ENCODE data around the gene COL26A1.
"Not testable (repeated sequence)": the region's sequence is repeated elsewhere in the genome, so short reads cannot be mapped to it uniquely, and the experiment has no call there.

Gene COL26A1

GRCh38 chr7:101555921-101556275 lies 193.2 kb downstream of the COL26A1 start:
- no peak for DNase-seq

- DNase-seq: no peak
Measured at GRCh38 chr7:101556453-101556968, 193.8 kb downstream of the COL26A1 start.

DNA sequence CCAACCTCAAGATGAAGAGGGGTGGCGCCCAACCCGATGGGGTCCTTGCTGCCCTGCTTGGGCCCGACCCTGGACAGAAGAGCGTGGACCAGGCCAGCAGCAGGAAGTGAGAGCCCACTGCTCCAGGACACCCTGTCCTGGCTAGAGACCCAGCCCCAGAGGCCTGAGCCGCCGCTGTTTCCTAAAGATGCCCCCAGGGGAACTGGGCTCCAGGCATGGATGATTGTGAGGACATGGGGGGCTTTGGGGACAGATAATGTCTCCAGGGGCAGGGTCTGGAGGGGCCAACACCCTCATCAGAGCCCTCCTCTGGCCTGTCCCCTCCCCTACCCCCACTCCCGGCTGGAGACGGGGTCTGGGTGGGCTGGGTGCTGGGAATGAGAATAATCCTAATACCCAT lies 194.7 kb downstream of the COL26A1 start:
- no peak for DNase-seq

DNA sequence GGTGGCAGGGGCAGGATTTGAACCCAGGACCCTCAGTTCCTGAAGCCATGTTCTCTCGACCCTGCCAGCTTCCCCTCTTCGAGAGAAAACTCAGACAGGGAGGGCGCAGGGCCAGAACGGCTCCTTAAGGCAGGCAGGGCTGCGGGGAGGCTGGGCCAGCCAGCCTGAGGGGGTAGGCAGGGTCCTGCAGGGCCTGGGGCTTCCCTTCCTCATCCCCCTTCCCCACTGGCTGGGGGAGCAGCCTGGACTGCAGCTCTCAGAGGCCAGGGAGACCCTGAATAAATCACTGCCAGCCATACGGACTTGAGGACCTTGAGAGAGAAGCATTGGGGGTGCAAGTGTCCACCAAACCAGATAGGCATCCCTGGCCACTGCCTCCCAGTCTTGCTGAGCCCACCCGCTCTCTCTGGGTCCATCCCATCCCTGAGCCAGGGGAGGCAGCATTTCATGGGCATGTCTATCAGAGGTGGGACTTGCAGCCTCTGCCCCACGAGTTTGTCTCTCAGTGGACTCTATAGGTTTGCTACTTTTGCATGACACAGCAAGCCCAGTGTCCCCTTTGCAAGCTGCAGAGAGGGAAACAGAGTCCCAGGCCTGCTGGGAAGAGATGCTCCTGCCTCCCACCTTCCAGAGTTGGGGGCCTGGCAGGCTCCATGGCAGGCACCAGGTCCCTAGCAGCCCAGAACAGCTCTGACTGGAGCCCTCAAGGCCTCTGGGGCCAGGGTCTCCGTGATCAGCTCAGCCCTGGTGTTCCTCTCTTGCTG lies 195.5 kb downstream of the COL26A1 start:
- DNase-seq: no peak

GRCh38 chr7:101558742-101559325 lies 196.2 kb downstream of the COL26A1 start:
- no peak for DNase-seq

DNA sequence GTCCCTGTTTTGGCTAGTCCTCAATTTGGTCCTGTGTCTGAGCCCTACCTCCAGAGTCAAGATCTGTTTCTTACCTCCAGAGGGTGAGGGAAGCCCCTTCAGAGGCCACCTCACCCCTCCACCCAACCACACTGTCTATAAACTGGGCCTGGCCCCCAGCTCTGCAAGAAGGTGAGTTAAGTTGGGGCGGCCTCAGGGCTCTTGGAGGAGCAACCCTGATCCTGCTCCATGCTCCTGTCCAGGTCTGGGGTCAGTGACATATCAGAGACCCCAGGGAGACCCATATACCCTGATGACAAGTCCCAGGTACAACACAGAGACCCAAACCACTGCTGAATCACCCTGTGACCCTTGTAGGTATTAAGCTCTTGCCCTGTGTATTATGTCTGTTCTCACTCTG lies 196.9 kb downstream of the COL26A1 start:
- no peak for DNase-seq

DNA sequence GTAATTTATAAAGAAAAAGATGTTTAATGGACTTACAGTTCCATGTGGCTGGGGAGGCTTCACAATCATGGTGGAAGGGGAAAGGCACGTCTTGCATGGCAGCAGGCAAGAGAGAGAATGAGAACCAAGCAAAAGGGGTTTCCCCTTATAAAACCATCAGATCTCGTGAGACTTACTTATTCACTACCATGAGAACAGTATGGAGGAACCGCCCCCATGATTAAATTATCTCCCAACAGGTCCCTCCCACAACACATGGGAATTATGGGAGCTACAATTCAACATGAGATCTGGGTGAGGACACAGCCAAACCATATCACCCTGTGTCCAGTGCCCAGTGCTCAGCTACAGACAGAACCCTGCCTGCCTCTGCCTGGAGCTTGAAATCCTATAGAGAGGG lies 197.3 kb downstream of the COL26A1 start:
- not testable (repeated sequence) for DNase-seq

GRCh38 chr7:101560856-101561255 lies 198.2 kb downstream of the COL26A1 start:
- no peak for DNase-seq

DNA sequence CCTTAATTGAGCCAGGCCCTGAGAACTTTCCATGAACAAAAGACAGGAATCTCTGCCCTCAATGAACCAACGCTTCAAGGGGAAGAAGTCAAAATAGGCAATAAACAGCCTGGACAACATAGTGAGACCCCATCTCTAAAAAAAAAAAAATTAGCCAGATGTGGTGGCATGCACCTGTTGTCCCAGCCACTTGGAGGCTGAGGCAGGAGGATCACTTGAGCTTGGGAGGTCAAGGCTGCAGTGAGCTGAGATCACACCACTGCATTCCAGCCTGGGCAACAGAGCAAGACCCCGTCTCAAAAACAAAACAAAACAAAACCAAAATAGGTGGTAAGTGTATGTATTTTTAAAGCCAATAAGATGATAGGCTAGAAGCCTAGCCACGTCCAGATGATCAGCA lies 198.6 kb downstream of the COL26A1 start:
- not testable (repeated sequence) for DNase-seq

- no peak for DNase-seq
Measured at GRCh38 chr7:101562531-101563197, 200.0 kb downstream of the COL26A1 start.

DNA sequence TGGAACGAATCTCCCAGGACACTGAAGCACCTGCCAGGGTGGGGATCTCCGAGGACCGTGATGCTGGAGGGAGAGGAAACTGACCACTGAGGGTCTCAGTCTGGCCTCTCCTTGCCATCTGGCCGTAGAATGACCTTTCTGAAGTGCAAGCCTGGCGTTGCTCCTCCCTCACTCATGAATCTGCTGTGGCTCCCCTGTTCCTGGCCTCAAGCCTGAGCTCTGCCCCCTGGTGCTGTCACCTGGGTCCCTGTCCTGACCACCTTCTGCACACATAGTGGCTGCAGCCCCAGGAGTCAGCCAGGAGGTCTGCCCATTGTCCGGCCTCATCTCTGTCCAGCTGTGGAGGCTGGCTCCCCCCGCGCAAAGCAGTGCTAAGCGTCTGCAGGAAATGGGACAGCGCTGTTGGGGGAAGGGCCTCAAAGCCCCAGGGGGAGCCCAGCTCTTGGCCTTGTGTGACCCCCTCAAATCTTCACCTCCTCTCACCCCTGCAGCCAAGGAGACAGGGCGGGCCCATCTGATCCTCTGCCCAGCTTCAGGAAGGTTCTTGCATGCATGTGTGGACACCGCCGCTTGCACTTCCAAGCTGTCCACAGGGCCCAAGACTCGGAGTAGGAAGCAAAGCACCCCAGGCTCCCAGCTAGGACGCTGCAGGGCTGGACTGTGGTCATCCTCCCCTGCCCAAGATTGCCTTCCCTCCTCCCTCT lies 200.7 kb downstream of the COL26A1 start:
- no peak for DNase-seq

DNA sequence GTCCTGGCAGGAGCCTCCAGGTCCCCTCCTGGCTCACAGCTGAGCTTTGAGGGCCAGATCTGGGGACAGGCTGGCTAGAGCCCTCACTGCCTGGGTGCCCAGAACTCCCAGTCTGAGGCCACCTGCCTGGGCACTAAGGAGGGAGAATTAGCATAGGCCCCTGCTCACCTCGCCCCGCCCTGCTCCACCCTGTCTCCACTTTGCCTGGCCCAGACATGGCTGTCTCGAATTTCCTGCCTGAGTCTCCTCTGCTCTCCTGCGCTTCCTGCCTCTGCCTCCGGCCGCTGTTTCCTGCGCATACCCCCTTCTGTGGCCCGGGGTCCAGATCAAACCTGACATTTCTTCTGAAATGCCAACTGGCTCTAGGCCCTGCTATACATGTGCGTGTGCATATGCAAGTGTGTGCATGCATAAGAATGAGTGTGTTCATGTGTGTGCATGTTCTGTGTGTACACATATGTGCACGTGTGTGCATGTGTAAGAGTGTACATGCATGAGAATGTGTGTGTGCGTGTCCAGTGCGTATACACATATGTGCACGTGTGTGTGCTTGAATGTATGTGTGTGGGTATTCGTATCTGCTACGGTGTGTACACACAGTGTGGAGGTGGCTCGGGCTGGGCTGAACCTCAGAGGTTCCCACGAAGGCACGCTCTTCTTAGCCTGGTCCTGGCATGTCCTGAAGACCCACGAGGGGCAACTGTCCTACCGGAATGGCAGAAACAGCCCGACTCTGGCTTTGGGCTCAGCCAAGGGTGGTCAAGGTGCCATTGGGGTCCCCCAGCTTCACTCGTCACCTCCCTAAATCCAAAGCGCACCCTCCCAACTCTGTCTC lies 201.5 kb downstream of the COL26A1 start:
- DNase-seq: no peak

GRCh38 chr7:101564778-101565211 lies 202.1 kb downstream of the COL26A1 start:
- DNase-seq: no peak

DNA sequence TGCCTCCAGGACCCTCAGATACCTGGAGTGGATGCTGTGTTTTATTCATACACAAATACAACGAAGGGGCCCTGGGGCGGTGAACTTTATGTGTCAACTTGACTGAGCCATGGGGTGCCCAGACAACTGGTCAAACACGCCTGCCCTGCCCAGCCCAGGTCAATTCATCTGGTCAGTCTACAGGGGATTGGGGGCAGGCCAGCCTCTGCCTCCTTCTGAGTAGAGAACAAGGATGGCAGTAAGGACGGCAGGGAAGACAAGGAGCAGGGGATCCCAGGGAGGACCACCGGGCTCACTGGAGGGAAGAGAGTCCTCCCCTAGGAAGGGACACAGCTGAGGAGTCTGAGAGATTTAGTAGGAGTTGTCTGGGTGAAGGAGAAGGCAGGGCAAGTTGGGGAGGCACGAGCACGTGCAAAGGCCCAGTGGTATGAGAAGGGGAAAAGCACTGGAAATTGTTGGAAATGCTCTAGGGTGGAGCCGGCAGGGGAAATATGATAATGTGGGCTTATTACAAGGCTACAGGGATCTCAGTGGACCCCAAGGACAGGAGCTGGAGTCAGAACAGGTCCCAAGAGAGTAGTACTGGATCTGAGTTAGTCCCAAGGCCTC lies 203.0 kb downstream of the COL26A1 start:
- no peak for DNase-seq

GRCh38 chr7:101567230-101567629 lies 204.6 kb downstream of the COL26A1 start:
- peak; percentile 91 for DNase-seq

DNA sequence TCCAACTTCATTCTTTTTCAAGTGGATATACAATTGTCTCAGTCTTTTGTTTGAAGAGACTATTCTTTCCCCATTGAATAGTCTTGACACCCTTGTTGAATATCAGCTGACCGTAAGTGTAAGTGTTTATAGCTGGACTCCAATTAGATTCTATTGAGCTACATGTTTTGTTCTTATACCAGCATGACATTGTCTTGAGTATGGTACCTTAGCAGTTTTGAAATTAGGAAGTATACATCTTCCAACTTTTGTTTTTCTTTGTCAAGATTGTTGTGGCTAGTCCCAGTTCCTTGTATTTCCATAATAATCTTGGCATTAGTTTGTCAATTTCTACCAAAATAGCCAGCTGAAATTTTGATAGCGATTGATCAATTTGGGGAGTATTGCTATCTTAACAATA lies 209.5 kb downstream of the COL26A1 start:
- DNase-seq: no peak

DNA sequence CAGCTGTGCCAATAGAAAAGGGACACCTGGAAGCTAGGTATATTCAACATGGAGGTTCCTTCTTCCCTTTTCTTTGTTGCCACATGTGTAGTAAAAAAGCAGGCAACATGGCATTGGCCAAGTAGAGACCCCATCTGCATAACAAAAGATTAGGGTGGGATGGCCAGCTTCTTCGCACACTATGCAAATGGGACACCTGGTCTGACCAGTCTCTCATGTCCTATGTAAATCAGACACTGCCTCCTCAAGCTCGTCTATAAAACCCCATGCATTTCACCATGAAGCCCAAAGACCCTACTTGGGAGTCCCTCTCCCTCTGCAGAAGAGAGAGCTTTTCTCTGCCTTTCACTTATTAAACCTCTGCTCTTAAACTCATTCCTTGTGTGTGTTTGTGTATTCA lies 212.5 kb downstream of the COL26A1 start:
- no peak for DNase-seq

- DNase-seq: no peak
Measured at GRCh38 chr7:101575721-101576120, 213.0 kb downstream of the COL26A1 start.

GRCh38 chr7:101576998-101577397 lies 214.3 kb downstream of the COL26A1 start:
- no peak for DNase-seq

DNA sequence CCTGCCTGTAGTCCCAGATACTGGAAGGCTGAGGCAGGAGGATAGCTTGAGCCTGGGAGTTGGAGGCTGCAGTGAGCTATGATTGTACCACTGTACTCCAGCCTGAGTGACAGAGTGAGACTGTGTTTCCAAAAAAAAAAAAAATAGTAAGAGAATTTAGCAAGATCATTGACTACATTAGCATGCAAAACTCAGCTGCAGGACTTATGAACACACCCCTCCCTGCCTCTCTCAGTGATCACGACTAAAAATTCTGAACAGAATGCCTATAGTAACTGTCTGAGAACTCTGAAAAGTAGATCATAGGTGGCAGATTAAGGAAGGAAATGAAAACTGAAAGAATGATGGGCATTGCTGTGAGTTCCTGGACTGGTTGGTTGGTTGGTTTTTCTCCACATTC lies 215.9 kb downstream of the COL26A1 start:
- DNase-seq: no peak

GRCh38 chr7:101580596-101580995 lies 217.9 kb downstream of the COL26A1 start:
- no peak for DNase-seq

- no peak for DNase-seq
Measured at GRCh38 chr7:101581891-101582290, 219.2 kb downstream of the COL26A1 start.
